HG02884 (cell line): Measurements from ENCODE around the gene KRT31.
"Not testable (repeated sequence)": the region's sequence is repeated elsewhere in the genome, so short reads cannot be mapped to it uniquely, and the experiment has no call there.

Source experiments
- ATAC-seq: cut with Tn5 transposase; IDR thresholded peaks from one replicate; pipeline ENCODE4 v1.9.1; 2021; ENCODE audit warnings: mild to moderate bottlenecking, moderate library complexity; ENCODE audit not compliant: unreplicated experiment

The KRT31 gene

GRCh38 chr17:41347869-41348760, 49.3 kb downstream of the KRT31 start:
- ATAC-seq: no peak

- ATAC-seq: not testable (repeated sequence)
Observed at GRCh38 chr17:41346421-41346820, 51.0 kb downstream of the KRT31 start.

- ATAC-seq: no peak
Observed at GRCh38 chr17:41345992-41346391, 51.4 kb downstream of the KRT31 start.
